ENCODE data around the gene DDX51.

GRCh38 chr12:132158677-132159554, 14.8 kb upstream of the DDX51 start:
- TF ChIP-seq, protein P1, sequence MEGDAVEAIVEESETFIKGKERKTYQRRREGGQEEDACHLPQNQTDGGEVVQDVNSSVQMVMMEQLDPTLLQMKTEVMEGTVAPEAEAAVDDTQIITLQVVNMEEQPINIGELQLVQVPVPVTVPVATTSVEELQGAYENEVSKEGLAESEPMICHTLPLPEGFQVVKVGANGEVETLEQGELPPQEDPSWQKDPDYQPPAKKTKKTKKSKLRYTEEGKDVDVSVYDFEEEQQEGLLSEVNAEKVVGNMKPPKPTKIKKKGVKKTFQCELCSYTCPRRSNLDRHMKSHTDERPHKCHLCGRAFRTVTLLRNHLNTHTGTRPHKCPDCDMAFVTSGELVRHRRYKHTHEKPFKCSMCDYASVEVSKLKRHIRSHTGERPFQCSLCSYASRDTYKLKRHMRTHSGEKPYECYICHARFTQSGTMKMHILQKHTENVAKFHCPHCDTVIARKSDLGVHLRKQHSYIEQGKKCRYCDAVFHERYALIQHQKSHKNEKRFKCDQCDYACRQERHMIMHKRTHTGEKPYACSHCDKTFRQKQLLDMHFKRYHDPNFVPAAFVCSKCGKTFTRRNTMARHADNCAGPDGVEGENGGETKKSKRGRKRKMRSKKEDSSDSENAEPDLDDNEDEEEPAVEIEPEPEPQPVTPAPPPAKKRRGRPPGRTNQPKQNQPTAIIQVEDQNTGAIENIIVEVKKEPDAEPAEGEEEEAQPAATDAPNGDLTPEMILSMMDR (IDR thresholded peaks at IDR 0.05; ENCODE audit: insufficient read depth, low read length) = no peak
- TF ChIP-seq POLR2AphosphoS5 (IDR thresholded peaks at IDR 0.05; ENCODE audit: low read depth) (no peak), SPI1 (IDR thresholded peaks at IDR 0.05; ENCODE audit: borderline replicate concordance, low read depth) (no peak)
- TF ChIP-seq, protein P2, sequence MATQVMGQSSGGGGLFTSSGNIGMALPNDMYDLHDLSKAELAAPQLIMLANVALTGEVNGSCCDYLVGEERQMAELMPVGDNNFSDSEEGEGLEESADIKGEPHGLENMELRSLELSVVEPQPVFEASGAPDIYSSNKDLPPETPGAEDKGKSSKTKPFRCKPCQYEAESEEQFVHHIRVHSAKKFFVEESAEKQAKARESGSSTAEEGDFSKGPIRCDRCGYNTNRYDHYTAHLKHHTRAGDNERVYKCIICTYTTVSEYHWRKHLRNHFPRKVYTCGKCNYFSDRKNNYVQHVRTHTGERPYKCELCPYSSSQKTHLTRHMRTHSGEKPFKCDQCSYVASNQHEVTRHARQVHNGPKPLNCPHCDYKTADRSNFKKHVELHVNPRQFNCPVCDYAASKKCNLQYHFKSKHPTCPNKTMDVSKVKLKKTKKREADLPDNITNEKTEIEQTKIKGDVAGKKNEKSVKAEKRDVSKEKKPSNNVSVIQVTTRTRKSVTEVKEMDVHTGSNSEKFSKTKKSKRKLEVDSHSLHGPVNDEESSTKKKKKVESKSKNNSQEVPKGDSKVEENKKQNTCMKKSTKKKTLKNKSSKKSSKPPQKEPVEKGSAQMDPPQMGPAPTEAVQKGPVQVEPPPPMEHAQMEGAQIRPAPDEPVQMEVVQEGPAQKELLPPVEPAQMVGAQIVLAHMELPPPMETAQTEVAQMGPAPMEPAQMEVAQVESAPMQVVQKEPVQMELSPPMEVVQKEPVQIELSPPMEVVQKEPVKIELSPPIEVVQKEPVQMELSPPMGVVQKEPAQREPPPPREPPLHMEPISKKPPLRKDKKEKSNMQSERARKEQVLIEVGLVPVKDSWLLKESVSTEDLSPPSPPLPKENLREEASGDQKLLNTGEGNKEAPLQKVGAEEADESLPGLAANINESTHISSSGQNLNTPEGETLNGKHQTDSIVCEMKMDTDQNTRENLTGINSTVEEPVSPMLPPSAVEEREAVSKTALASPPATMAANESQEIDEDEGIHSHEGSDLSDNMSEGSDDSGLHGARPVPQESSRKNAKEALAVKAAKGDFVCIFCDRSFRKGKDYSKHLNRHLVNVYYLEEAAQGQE (IDR thresholded peaks at IDR 0.05; ENCODE audit: insufficient replicate concordance, low read depth) = no peak
